Activated CD8-positive, alpha-beta memory T cell treated with anti-CD3 and anti-CD28 coated beads for 1 hour (primary cell): ENCODE data around the gene INAVA.
"Not testable (repeated sequence)": the region's sequence is repeated elsewhere in the genome, so short reads cannot be mapped to it uniquely, and the experiment has no call there.

ENCODE experiments used
- DNase-seq, 2 donors: peaks; one replicate each; pipeline ENCODE4 v3.0.0-alpha.2; 2020; ENCODE audit warnings: low read depth in 1 of 2; ENCODE audit errors: extremely low read depth in 1 of 2

Gene INAVA

DNA sequence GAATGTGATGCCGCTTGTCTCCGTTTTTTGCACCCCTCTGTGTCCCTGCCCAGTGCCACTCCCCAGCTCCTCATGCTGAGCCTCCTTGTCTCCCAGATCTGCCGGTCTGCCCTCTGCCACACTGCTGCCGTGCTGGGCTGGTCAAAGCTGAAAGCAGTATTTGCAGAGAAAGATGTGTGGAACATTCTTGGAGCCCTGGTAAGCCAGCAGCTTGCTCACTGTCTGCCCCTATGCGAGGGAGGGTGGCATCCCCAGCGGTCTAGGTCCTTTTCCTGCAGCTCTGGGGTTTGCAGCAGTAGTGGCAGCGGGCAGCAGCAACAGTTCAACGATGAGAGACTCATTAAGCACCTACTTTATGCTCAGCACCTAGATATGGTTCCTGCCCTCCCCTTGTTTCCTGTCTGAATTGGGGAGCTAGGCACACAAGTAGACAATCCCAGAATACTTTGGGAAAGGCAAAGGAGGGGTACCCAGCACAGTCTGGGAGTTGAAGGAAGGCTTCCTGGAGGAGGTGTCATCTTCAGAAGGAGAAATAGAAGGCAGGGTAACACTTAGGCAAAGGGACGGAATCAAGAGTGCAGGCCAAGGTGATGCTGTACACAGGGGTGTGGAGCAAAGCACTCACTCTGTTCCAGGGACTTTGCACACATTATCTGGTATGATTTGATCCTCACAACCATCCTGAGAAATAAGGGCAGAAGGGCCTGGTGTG is 65.7 kb downstream of the INAVA start:
- no peak for DNase-seq

DNA sequence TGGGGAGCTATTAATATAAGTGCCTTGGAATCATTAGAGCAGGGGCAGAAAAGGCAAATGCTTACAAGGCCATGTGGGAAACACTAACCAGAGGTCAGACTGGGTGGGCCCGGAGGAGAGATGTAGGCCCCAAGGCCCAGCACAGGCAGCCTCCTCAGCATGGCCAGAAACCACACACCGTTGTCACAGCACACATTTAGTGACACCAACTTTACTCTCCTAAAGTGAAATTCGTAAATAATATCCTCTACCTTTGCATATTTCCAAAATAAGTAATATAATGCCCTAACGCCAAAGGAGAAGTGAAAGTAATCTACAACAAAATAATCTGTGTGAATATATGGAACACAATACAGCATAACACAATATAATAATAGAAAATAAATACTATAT is 66.2 kb downstream of the INAVA start:
- no peak for DNase-seq

DNA sequence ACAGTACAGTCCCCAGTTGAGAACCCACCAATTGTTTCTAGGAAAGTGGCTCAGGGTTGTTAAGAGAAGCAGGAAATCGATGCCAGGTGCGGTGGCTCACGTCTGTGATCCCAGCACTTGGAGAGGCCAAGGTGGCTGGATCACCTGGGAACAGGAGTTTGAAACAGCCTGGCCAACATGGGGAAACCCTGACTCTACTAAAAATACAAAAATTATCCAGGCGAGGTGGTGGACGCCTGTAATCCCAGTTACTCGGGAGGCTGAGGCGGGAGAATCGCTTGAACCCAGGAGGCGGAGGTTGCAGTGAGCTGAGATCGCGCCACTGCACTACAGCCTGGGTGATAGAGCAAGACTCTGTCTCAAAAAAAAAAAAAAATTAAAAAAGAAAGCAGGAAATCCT is 67.5 kb downstream of the INAVA start:
- not testable (repeated sequence) for DNase-seq

DNA sequence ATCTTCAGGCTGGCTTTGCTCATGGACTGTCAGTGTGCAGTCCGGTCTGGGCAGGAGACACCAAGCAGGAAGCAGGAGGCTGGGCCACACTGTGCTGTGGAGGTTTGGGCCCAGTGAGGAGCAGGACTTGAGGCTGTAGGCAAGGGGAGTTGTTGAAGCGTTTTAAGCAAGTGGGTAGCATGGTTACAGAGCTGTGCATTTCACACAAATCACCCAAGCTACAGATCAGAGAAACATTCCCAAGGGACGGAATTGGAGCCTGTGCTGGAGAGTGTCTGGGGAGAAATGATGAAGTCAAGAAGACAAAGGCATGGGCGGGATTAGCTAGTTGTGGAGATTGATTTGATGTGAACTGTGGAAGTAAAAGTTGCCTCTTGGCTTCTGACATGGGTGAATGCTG is 67.9 kb downstream of the INAVA start:
- DNase-seq = no peak

DNA sequence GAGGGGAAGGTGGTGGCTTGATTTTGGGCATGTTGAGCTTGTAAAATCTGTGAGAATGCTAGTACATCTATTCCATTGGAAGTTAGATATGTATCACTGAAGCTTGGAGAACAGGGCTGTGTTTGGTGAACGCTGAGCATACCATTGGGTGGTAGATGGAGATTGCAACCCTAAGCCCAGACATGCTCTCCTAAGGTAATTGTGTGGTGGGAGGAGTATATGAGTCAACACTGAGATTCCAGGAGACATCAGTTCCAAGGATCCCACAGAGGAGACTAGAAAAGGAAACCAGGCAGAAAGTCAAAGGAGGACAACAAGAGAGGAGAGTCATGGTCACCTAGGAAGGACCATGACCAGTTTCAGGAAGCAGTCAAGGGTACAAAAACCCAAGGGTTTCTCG is 68.4 kb downstream of the INAVA start:
- no peak for DNase-seq

DNA sequence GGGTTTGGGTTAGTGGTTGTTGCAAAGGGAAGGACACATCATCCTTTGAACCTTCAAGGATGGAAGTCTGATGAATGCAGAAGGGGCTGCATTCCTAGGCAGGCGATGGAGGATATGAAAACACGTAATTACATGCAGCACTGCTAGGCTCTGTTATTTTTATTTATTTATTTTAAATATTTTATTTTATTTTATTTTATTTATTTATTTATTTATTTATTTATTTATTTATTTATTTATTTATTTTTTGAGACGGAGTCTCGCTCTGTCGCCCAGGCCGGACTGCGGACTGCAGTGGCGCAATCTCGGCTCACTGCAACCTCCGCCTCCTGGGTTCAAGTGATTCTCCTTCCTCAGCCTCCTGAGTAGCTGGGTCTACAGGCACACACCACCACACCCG is 69.2 kb downstream of the INAVA start:
- not testable (repeated sequence) for DNase-seq
